HG03354 (cell line): ENCODE results near the gene APOC4.
"Not testable (repeated sequence)": the region's sequence is repeated elsewhere in the genome, so short reads cannot be mapped to it uniquely, and the experiment has no call there.

Source experiments
- ATAC-seq: cut with Tn5 transposase; IDR thresholded peaks from one replicate; pipeline ENCODE4 v1.9.1; 2021; ENCODE audit warnings: mild to moderate bottlenecking; ENCODE audit not compliant: unreplicated experiment, poor library complexity, severe bottlenecking

Gene APOC4

DNA sequence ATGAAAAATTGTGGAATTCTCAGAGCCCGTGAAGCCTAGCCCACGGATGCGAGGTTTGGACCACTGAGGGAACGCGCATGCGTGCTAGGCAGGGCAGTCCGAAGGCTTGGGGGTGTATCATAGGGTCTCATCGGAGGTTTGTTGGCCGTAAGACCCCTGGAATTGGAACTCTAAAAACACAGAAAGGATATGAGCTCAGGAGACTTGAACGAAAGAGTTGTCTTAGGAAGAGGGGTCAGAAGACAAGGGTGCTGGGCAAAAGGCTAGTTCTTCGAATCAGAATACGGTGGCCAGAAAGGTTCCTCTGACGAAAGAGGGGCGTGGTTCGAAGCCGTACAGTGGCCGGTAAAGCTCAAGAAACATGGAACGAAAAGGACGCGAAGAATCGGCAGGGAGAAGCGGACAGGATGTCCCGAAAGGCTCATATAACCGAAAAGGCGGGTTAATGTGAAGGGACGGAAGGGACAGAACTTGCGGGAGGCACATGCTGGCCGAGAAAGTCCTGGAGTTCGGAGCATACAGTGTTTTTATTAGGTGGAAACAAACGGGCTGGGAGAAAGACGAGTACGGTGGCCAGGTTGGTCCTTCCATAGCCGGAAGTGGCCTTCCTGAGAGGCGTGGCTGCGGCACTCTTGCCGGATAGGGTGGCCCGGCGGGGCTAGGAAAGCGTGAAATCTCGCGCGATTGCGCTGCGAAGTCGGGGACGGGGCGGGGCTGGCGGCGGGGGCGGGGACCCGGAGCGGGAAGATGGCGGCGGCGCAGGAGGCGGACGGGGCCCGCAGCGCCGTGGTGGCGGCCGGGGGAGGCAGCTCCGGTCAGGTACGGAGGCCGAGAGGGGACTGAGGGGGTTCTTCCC is 12.8 kb downstream of the APOC4 start, which contains the start of gene CLPTM1:
Gene CLPTM1, plus strand, starts transcription at position 732 of the 856 bp plus-strand sequence. Its CDS starts 16 bp downstream, at position 748.
- peak; percentile 83 for ATAC-seq

DNA sequence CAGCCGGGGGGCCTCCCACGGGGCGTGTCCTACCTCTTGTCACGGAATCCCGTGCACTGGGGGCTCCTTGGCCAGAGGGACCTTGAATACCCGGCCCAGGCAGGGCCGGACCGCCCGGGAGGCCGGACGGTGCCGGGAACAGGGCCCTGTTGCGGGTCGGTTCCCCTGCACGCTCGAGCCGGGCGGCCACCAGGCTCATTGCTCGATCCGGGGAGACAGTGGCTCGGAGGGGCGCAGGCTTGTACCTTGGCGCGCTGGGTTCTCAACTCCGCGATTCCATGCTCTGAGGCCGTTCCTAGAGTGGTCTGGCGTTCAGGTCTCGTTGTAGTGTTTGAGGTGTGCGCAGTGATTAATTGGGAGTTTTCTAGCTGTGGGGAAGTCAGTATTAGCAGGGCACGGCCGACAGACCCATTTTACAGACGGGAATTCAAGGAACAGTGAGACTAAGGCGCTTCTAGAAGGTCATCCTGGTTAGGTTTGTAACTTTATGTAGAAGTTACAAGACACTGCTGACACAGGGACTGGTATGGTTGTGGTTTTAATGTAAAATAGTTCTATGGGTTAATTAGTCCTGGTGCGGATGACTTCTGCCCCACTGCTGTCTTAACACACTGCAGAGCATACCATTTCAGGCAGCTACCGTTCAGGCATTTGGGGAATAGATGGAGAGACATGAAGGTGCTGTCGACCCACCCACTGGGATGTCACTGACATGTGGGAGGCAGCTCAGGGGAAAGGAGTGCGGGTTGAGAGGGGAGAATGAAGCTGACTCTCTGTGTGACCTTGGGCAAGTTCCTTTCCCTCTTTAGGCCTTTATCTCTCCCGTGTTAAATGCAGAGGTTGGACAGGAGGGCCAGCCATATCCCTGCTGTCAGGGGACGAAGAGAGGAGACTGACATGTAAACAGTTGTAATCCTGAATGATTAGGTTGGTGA is 13.7 kb downstream of the APOC4 start:
- no peak for ATAC-seq

DNA sequence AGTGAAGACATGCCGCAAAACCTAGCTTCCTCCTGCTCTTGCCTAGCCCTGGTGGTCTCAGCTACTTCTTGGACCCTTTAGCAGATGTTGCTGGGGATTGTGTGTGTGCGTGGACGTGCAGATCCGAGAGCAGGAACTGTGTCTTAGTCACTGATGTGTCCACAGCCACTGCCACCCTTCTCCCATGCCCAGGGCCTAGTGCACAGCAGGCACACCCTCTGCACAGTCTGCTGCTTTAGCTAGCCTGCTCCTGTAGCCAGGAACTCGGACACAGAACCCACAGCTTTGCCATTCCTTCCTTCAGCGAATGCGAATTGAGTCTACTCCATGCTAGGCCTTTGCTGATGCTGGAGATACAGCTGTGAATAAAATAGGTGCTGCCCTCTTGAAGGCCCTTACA is 15.5 kb downstream of the APOC4 start:
- ATAC-seq, result no peak

DNA sequence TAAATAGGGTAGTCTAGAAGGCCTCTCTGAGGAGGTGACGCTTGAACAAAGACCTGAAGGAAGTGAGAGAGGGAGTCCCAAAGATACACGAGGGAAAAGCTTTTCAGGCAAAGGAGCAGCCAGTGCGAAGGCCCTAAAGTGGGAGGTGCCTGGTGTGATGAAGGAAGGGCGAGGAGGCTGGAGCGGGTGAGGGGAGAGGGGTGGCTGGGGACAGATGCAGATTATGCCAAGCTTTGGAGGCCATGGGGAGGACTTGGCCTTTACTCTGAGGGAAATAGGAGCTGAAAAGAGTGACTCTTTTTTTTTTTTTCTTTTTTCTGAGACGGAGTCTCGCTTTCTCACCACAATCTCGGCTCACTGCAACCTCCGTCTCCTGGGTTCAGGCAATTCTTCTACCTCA is 16.1 kb downstream of the APOC4 start:
- ATAC-seq, result no peak

DNA sequence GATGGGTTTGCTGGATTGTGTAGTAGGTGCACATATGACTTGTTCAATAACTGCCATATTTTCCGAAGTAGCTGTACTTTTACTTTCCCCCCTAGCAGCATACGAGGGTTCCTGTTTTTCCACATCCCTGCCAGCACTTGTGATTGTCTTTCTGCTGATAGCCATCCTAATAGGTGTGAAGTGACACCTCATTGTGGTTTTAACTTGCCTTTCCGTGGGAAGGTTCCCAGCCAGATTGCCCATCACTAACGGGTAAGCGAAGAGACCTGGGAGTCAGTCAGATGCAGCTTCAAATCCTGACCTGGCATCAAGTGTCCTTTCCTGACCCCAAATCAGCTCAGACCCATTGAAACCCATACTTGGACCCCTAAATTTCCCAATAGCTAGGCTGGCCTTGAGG is 17.7 kb downstream of the APOC4 start:
- no peak for ATAC-seq

DNA sequence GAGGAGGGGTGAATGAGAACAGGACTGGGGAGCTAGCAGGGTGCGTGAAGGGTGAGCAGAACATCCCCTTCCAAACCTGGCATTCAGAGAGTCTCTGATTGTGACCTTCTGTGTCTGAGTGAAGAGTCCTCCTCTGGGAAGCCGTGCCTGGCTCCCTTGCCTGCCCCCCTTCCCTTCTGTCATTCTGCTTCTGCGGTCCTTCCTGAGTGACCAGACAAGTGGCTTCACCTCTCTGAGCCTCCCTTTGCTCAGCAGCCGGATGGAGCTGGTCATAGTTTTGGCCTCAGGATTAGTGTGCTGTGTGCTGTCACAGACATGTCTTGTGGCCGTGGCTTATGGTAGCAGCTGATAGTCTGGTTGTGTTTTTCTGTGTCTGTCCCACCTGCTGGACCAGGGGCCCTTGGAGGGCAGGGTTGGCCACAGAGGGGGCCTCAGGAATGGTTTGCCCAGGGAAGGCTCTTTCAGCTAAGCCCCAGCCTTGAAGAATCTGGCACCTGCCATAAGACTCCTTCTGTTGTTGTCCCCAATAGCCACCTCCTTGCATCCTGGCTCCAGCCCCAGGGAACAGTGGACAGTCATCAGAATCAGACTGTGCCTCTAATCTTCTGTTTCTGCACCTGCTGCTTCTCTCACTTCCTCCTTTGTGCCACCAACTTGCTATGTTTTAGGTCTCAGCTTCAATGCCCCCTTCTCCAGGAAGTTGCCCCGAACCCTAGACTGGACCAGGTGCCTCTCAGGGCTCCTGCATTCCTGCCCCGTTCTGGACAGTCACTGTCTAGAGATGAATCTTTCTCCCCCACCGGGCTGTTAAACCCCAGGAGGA is 19.1 kb downstream of the APOC4 start:
- no peak for ATAC-seq

DNA sequence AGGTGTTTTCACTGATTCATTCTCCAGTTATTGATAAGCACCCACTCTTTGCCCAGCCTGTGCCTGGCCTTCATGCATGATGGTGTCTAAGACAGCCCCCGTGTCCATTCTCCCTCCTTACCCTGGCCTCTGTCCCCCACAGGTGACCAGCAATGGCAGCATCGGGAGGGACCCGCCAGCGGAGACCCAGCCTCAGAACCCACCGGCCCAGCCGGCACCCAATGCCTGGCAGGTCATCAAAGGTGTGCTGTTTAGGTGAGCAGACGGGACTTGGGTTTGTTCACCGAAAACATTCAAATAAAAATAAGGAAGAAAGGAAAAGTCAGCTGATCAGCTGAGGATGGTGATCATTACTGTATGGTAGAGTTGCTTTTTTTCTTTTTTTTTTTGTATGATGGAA is 19.8 kb downstream of the APOC4 start:
- no peak for ATAC-seq

DNA sequence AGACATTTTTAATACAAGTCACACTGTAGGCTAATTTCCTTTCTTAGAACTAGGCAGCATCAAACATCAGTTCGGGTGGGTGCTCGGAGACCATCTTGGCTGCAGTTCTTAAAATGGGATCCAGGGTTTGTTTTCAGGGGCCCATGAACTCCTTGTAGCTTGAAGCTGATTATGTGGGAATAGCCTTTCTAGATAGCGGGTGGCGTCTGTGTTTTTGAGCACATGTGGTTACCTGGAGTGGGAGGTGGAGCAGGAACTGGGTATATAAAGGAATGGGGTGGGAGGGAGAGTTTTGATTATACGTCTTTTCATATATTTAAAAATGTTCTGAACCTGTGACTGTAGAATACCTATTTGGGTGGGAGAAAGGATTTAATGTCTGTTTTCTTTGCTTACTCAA is 26.1 kb downstream of the APOC4 start:
- ATAC-seq, result no peak

DNA sequence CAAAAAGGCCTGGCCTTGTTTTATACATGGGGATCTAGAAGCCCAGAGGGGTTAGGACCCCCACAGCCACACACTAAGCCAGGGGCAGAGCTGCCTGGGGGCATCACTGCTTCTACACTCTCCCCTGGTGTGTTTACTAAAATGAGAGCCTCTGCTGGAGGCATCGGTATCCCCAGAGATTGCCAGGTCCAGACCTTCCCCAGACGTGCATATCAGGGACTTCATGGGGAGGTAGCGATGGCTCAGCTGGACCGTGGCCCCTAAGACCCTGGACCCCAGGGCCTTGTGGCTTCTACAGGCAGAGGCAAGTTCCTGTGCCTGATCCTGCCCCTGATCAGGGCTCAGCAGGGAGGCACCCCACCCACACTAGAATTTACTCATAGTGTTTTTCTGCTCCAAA is 26.6 kb downstream of the APOC4 start:
- no peak for ATAC-seq

DNA sequence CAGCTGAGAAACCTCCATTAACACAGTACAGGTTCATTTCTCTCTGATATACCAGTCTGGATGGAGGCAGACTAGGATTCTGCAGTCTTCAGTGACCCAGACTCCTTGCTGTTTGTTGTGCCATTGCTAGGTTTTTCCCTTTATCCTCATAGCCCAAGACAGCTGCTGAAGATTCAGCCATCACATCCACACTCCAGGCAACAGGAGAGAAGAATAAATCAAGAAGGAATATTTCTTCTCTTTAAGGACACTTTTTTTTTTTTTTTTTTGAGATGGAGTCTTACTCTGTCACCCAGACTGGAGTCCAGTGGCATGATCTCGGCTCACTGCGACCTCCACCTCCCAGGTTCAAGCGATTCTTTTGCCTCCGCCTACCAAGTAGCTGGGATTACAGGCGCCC is 27.4 kb downstream of the APOC4 start:
- ATAC-seq, result no peak

DNA sequence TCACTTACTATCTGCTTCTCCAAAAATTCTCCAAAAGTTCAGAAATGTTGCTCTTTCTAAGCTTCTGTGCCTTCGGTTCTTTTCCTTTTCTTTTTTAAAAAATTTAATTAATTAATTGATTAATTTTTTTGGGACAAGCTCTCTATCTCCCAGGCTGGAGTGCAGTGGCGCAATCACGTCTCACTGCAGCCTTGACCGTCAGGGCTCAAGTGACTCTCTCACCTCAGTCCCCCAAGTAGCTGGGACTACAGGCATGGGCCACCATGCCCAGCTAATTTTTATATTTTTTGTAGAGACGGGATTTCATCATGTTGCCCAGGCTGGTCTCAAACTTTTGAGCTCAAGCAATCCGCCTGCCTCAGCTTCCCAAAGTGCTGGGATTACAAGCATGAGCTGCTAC is 29.4 kb downstream of the APOC4 start:
- ATAC-seq, result not testable (repeated sequence)

DNA sequence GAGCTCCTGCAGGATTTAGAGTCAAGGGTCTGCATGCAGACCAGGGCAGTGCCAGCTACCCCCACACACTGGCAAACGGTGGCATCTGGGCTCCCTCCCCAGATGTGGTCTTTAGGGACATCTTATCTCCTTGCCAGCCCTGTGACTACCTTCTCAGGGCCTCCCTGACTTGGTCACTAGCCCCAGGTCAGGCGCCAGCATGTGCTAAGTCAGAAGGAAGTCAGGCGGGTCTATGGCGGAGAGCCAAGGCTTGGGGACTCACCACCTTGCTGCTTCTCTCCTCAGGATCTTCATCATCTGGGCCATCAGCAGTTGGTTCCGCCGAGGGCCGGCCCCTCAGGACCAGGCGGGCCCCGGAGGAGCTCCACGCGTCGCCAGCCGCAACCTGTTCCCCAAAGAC is 30.8 kb downstream of the APOC4 start:
- ATAC-seq, result no peak

DNA sequence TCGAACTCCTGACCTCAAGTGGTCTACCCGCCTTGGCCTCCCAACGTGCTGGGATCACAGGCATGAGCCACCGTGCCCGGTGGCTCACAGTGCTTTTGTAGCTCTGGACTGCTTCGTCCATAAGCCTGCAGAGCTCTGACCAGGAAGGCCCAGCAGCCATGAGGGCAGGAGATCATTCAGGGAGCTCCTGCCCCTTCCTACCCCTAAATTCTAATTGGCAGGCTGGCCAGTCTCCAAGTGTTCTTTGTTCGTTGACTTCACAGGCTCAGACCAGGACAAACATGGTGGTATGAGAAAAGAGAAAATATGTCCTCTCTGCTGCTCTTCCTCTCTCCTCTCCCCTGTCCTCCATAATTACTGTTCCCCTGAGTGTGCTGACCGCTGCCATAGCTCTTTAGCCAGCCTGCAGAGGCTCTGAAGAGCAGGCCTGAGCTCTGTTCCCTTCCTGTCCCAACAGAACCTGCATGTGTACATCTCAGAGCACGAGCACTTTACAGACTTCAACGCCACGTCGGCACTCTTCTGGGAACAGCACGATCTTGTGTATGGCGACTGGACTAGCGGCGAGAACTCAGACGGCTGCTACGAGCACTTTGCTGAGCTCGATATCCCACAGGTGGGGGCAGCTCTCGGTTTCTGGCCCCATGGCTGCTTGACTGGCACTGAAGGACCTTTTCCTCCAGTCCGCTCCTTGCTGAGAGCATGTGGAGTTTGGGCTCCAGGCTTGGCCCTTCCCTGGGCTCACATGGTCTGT is 32.1 kb downstream of the APOC4 start:
- no peak for ATAC-seq

DNA sequence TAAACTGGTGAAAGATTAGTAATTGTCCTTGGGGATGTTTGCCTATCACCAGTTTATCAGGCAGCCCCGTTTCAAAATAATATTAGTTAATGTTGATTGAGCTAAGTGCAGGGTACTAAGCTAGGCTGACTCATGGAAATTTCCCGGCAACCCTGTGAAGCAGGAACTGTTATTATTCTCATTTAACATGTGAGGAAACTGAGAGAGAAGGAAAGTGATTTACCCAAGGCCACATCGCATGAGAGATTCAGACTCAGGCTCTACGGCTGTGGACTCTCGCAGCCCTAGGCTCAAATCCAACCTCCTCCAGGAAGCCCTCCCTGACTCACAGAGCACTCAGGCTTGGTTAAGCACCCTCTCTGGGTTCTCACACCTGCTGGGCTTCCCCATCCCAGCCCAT is 32.8 kb downstream of the APOC4 start:
- no peak for ATAC-seq

DNA sequence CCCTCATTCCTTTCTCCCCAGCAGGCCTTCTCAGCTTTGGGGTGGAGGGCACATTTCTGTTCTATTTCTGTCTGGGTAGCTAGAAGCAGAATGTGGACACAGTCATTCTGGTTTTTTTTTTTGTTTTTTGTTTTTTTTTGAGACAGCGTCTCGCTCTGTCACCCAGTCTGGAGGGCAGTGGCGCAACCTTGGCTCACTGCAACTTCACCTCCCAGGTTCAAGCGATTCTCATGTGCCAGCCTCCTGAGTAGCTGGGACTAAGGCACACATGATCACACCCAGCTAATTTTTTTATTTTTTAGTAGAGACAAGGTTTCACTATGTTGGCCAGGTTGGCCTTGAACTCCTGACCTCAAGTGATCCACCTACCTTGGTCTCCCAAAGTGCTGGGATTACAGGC is 33.4 kb downstream of the APOC4 start:
- no peak for ATAC-seq

DNA sequence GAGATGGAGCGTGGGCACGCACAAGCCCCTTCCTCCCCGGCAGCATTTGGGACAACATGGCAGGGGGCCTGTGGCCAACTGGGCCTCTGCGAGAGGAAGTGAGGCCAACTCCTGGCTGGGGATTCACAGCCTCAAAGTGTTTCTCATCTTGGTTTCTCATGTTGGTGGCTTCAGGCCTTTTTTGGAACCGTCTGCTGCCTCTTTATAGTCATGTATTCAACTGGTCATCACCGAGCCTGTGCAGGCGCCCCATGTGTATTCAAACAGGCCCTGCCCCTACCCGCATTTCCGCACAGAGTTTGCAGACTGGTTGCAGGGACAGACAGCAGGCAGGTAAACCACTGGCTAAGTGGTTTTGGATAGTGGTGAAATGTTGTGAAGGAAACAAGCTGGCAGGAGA is 42.0 kb downstream of the APOC4 start:
- no peak for ATAC-seq

DNA sequence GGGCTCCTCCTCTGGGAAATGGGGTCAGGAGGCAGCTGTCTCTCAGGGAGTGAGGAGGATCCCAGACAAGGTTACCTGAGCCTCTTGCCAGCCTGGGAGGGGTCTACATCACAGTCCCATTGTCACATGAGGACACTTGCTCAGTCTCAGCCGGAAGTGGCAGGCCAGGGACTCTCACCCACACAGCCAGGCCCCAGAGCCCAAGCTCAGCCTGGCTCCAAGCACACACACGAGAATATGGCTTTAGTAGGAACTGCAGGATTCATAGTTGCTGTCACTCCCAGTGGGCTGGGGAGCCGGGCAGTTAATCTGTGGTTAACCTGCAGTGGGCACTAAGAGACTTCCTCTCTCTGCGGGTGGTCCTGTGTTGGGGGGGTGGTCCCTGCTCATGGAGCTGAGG is 43.4 kb downstream of the APOC4 start:
- no peak for ATAC-seq

DNA sequence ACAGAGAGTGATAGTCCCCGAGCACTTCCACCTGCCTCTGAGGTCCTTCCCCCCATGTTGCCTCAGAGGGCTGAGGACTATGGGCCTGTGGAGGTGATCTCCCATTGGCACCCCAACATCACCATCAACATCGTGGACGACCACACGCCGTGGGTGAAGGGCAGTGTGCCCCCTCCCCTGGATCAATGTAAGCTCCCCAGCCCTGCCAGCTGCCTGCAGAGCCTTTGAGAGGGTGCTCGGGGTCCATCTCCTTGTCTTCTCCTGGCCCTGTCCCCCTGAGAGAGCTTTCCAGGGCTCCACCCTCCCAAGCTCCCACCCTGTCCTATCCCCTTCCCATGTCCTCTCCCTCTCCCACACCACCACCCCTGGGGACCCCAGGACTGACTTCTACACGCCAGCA is 44.4 kb downstream of the APOC4 start:
- no peak for ATAC-seq

DNA sequence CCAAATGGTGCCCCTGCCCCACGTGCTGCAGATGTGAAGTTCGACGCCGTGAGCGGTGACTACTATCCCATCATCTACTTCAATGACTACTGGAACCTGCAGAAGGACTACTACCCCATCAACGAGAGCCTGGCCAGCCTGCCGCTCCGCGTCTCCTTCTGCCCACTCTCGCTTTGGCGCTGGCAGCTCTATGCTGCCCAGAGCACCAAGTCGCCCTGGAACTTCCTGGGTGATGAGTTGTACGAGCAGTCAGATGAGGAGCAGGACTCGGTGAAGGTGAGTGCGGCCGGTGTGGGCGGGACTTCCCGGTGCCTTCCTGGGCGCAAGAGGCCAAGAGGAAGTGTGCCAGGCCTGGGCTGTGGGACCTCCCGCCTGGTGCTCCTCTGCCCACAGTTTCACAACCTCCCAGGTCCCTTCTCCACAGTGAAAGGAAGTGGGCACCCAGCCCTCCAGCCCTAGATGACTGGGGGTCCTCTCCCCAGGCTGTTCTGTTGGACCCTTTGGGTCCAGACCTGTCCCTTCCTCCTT is 45.2 kb downstream of the APOC4 start:
- ATAC-seq, result no peak
